Liver (tissue), 3 donors: Measurements from ENCODE around the gene PLA2G3.

Source experiments
- ATF3 ChIP-seq: IDR thresholded peaks from 2 replicates; pipeline ENCODE4 v1.6.1; 2016; ENCODE audit warnings: antibody characterized with exemption
- CTCF ChIP-seq: fragments of 150-350 bp; IDR thresholded peaks from 2 replicates; pipeline ENCODE4 v1.5.1; 2017; ENCODE audit warnings: improper control_type of control experiment, low read depth, low read length; ENCODE audit not compliant: missing input control
- EGR1 ChIP-seq, 2 donors: IDR thresholded peaks; 2 replicates each; pipeline ENCODE4 v1.6.1; 2016 to 2018; ENCODE audit warnings: antibody characterized with exemption in 2 of 2, low read depth in 2 of 2
- FOXA1 ChIP-seq: IDR thresholded peaks from 2 replicates; pipeline ENCODE4 v1.6.1; 2016; ENCODE audit warnings: antibody characterized with exemption
- GABPA ChIP-seq, 2 donors: IDR thresholded peaks in 1 of 2; conservative IDR thresholded peaks in 1 of 2; 2 replicates each; pipeline ENCODE4 v1.6.1; 2016; ENCODE audit warnings: antibody characterized with exemption in 2 of 2, mild to moderate bottlenecking in 1 of 2, moderate library complexity in 1 of 2
- JUND ChIP-seq, 2 donors: IDR thresholded peaks; 2 replicates each; pipeline ENCODE4 v1.6.1; 2016; ENCODE audit warnings: antibody characterized with exemption in 2 of 2
- MAX ChIP-seq: IDR thresholded peaks from 2 replicates; pipeline ENCODE4 v1.6.1; 2016; ENCODE audit warnings: antibody characterized with exemption
- RAD21 ChIP-seq, 2 donors: IDR thresholded peaks; 2 replicates each; pipeline ENCODE4 v1.6.1; 2016; ENCODE audit warnings: antibody characterized with exemption in 2 of 2, mild to moderate bottlenecking in 2 of 2
- SP1 ChIP-seq: IDR thresholded peaks from 2 replicates; pipeline ENCODE4 v1.6.1; 2018; ENCODE audit warnings: antibody characterized with exemption, mild to moderate bottlenecking
- TAF1 ChIP-seq: conservative IDR thresholded peaks from 2 replicates; pipeline ENCODE4 v1.6.1; 2016; ENCODE audit warnings: antibody characterized with exemption, mild to moderate bottlenecking
- ZBTB33 ChIP-seq: IDR thresholded peaks from 2 replicates; pipeline ENCODE4 v1.6.1; 2016; ENCODE audit warnings: antibody characterized with exemption
- TF ChIP-seq, protein P1 (sequence below): IDR thresholded peaks from 2 replicates; pipeline ENCODE4 v1.6.1; 2016; ENCODE audit warnings: antibody characterized with exemption, mild to moderate bottlenecking
- donor health status: healthy.
- donor health status: healthy.

GRCh38 chr22:31102441-31103081, 37.7 kb downstream of the PLA2G3 start:
- TF ChIP-seq, protein P1, sequence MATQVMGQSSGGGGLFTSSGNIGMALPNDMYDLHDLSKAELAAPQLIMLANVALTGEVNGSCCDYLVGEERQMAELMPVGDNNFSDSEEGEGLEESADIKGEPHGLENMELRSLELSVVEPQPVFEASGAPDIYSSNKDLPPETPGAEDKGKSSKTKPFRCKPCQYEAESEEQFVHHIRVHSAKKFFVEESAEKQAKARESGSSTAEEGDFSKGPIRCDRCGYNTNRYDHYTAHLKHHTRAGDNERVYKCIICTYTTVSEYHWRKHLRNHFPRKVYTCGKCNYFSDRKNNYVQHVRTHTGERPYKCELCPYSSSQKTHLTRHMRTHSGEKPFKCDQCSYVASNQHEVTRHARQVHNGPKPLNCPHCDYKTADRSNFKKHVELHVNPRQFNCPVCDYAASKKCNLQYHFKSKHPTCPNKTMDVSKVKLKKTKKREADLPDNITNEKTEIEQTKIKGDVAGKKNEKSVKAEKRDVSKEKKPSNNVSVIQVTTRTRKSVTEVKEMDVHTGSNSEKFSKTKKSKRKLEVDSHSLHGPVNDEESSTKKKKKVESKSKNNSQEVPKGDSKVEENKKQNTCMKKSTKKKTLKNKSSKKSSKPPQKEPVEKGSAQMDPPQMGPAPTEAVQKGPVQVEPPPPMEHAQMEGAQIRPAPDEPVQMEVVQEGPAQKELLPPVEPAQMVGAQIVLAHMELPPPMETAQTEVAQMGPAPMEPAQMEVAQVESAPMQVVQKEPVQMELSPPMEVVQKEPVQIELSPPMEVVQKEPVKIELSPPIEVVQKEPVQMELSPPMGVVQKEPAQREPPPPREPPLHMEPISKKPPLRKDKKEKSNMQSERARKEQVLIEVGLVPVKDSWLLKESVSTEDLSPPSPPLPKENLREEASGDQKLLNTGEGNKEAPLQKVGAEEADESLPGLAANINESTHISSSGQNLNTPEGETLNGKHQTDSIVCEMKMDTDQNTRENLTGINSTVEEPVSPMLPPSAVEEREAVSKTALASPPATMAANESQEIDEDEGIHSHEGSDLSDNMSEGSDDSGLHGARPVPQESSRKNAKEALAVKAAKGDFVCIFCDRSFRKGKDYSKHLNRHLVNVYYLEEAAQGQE, result no peak
- TF ChIP-seq CTCF (no peak), FOXA1 (no peak), MAX (no peak), RAD21 (IDR thresholded peaks at IDR 0.05) (no peak), JUND (IDR thresholded peaks at IDR 0.05) (peak; percentile 88 to 93), GABPA (IDR thresholded peaks at IDR 0.05 in 1 of 2, conservative IDR thresholded peaks at IDR 0.05 in 1 of 2) (no peak), TAF1 (no peak), SP1 (no peak), ZBTB33 (no peak), EGR1 (IDR thresholded peaks at IDR 0.05; ENCODE audit: low read depth in 2 of 2) (no peak), ATF3 (no peak)
